HG03025 (cell line): ENCODE data around the gene DOCK1.

Source experiments
- ATAC-seq: cut with Tn5 transposase; IDR thresholded peaks from one replicate; pipeline ENCODE4 v1.9.1; 2021; ENCODE audit warnings: mild to moderate bottlenecking, moderate library complexity; ENCODE audit not compliant: unreplicated experiment, low FRiP score

Gene DOCK1

DNA sequence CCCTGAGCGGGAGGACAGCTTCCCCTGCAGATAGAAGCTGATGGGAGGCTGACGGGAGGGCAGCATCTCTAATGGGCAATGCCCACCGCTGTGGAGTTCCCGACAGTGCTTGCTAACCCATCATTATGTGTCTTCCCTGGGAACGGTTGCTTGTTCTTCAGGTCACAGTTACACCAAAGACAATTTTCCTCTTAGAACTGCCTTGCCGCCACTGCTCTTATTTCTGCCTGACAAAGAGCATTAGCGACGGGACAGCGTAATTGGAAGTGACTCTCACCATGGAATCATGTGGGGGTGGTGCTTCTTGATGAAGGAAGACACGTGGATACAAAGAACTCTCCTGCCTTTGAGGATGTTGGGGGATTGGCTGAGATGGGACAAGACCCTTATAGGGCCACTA lies 562.6 kb downstream of the DOCK1 start:
- ATAC-seq = no peak

- no peak for ATAC-seq
Observed at GRCh38 chr10:127468632-127469031, 563.4 kb downstream of the DOCK1 start.

GRCh38 chr10:127470911-127471310 lies 565.7 kb downstream of the DOCK1 start:
- no peak for ATAC-seq

- ATAC-seq = no peak
Observed at GRCh38 chr10:127472976-127473375, 567.7 kb downstream of the DOCK1 start.

DNA sequence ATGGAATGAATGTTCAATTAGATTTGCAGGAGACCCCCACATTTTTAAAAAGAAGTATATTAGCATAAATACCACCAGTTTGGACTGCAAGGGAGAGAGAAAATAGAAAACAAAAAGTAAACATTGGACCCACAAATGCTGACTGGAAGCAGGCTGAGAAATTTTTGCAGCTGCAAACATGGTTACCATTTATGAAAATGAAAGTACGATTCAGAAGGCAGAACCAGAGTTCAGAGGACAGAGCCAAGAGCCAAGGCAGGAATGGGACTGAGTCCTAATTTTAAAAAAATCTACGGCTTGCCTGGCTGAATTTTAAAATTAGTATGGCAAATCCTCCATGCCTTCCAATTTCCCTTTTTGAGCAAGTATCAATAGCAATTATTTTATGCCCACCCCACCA lies 569.3 kb downstream of the DOCK1 start:
- ATAC-seq = no peak

DNA sequence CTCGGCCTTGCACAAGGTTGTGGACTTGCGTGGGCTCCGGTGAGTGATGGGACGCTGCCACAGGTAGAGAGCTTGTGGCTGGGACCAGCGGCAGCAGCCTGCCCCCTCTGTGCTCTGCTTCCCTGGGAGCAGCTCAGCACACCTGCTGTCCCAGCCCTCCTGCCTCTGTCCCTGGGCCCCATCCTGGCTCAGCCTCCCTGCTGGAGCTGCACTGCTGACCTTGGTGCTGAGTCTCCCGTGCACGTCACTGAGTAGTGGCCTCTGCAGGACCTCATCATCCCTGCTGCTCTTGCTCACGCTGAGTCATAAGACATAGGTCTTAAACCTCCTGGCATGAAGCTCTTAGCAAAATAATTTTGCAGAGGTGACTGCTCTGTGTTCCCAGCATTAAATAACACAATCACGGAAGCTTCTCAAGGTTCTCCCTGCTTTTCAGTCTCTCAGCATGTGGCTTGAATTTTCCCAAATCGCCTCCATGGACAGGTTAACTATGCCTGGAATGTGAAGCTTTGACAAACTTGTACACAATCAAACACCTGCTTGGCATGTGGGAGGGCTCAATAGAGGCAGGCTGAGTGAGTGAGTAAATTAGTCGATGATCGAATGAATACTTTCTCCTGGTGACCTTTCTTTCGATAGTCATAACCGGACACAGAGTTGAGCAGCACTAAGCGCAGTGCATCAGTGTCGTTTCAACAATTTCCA lies 580.1 kb downstream of the DOCK1 start:
- ATAC-seq = no peak

- ATAC-seq = no peak
Observed at GRCh38 chr10:127486355-127486754, 581.1 kb downstream of the DOCK1 start.

GRCh38 chr10:127492607-127493250 lies 587.5 kb downstream of the DOCK1 start:
- ATAC-seq = no peak

GRCh38 chr10:127496035-127496434 lies 590.8 kb downstream of the DOCK1 start:
- no peak for ATAC-seq

GRCh38 chr10:127497685-127498084 lies 592.5 kb downstream of the DOCK1 start:
- ATAC-seq = no peak

DNA sequence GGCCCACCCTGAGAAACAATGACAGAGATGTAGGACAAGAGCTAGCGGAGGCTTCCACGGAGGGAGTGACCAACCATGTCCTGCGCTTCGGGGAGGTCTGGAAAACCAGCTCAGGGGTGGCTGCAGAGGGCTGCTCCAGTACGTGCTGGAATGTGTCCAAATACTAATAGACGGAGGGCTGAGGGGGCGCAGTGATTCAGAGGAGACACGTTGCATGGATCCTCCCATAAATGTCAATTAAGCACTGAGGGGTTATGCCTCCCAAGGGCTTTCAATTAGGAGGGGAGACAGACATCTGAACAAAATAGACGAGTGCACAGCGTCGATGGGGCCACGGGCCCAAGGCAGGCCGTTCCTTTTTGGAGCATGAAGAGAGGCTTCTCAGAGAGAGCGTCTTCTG lies 592.9 kb downstream of the DOCK1 start:
- no peak for ATAC-seq

- no peak for ATAC-seq
Observed at GRCh38 chr10:127500127-127500526, 594.9 kb downstream of the DOCK1 start.
